GM12873 (cell line): ENCODE results near the gene PRSS53.

Experiments
- CTCF ChIP-seq: IDR thresholded peaks from 2 replicates; pipeline ENCODE4 v1.5.1; 2012; ENCODE audit warnings: low read depth, mild to moderate bottlenecking, moderate library complexity, low read length, control low read depth; ENCODE audit not compliant: insufficient read depth; ENCODE audit errors: missing control alignments

The PRSS53 gene

GRCh38 chr16:31113121-31114120 is 24.7 kb upstream of the PRSS53 start:
- no peak for TF ChIP-seq CTCF

DNA sequence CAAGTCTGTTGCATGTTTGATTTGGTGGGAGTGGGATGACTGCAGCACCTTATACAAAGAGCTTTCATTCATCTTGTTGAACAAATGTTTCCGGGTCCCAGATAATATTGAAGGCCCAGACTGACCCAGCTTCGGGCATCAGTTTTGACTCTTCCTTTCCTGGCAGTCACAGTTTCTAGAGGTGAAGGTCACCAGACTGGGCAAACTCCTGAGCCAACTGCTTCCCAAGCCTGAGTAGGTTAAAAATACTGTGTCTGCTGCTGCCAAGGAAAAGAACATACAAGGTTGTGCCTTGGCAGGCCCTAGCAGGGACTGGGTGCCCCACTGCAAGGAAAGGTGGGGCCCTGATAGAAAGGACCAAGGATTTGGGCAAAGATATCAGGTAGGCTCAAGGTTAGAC is 24.0 kb upstream of the PRSS53 start:
- TF ChIP-seq CTCF = no peak

DNA sequence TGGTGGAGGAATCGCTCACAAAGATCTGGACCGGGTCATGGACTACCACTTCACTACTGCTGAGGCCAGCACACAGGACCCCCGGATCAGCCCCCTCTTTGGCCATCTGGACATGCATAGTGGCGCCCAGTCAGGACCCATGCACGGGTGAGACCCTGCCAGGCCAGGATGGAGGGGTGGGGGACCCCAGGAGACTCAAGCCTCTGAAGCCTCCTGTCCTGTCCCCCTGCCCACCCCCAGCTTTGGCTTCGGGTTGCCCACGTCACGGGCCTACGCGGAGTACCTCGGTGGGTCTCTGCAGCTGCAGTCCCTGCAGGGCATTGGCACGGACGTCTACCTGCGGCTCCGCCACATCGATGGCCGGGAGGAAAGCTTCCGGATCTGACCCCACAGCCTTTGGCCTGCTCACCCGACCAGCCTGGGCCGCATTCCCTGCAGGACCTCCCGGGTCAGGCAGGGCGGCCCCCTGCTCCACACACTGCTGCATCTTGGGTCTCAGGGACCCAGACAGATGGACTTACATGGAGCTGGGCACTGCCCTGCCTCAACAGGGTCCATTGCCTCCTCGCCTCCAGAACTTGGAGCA is 23.2 kb upstream of the PRSS53 start:
- TF ChIP-seq CTCF = no peak

DNA sequence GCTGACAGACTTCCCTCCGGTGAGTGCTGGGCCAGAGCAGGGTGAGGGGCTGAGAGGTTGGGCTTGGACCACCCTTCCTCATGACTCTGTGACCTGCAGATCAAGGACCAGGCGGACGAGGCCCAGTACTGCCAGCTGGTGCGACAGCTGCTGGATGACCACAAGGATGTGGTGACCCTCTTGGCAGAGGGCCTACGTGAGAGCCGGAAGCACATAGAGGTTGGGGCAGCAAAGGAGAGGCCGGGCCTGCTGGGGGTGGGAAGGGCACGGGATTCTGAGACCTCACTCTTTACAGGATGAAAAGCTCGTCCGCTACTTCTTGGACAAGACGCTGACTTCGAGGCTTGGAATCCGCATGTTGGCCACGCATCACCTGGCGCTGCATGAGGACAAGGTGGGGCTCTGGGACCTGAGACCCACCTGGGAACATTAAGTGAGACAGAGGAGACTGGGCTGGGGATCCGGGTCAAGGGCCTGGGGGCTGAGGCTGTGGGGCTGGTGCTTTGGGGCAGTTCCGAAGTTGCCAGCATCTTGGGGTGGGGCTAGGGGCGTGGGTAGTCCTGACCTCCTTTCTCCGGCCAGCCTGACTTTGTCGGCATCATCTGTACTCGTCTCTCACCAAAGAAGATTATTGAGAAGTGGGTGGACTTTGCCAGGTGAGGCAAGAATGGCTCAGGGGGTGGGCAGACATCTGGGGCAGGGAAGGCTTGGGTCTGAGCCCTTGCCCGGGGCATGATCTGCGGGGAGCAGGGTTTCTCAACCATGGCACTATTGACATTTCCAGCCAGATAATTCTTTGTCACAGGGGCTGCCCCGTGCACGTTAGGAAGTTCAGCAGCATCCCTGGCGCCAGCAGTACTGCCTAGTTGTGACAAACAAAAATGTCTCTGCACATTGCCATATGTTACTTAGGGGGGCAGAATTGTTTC is 21.6 kb upstream of the PRSS53 start:
- TF ChIP-seq CTCF = no peak

DNA sequence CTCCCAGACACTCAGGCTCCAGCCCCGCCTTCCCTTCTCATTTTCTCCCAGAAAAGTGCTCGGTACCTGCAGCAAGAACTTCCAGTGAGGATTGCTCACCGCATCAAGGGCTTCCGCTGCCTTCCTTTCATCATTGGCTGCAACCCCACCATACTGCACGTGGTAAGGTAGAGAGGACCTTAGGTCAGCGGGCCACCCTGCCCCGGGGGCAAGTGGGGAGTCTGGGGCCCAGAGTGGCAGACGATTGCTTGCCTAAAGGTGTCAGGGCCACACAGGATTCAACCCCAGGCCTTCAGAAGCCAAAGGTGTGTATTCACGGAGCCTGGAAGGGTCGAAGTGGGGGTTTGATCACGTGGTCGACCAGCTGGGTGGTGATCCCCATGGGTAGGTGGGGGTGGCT is 20.9 kb upstream of the PRSS53 start:
- no peak for TF ChIP-seq CTCF

DNA sequence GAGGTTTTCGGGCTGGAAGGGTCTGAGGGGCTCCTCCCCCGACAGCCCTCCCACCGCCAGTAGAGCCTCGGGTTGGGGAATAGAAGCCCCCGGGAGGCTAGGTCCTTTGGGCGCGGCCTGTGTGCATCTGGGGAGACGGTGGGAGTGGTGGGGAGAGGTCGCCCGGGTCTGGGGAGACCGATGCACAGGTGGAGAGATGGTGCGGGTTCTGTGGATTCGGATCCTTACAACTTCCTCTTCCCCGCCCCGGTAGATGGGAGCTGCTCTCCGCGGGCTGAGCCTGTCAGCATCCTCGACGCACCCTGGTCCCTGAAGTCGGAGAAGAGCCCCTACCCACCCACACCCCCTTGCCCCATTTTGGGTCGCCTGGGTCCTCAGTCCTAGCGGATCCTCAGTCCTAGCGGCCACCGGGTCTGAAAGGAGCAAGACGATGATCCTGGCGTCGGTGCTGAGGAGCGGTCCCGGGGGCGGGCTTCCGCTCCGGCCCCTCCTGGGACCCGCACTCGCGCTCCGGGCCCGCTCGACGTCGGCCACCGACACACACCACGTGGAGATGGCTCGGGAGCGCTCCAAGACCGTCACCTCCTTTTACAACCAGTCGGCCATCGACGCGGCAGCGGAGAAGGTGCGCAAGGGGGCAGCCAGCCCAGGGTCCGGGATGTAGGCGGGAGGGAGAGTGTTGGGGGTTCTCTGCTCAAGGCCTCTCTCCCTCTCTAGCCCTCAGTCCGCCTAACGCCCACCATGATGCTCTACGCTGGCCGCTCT is 20.2 kb upstream of the PRSS53 start:
- TF ChIP-seq CTCF = no peak
